Omental fat pad (tissue), 4 donors: ENCODE results near the gene ATP13A2. TPM values are rescaled to one million over a fixed set of nuclear protein-coding genes. Genes with fewer than 3 reads are reported as not detected.

Experiments used
- total RNA-seq, 4 donors: library from RNA; depleted of rRNA; stranded (reverse); fragments of >200 nt; gene quantifications; one replicate each; pipeline ENCODE4 v1.1.0, GENCODE V29; 2016

ATP13A2 gene
- total RNA-seq, 4 donors from 2014 or later = 18.7 to 38.9 (median 32.8) TPM

Other genes with a start within 250 kb of the ATP13A2 start
- under 1 TPM; under 0.01 TPM for gene RNU1-2, start 115.9 kb downstream of the ATP13A2 start, total RNA-seq
- gene CROCC, start 90.0 kb downstream of the ATP13A2 start, total RNA-seq = 10 to 100 TPM; 10.9 to 24.1 (median 14.0) TPM
- gene MFAP2, start 31.3 kb downstream of the ATP13A2 start, total RNA-seq = 10 to 100 TPM in 3 of 4 donors, 1 to 10 TPM in 1; 9.3 to 17.9 (median 10.6) TPM
- gene SDHB, start 42.1 kb upstream of the ATP13A2 start, total RNA-seq = 100 to 1,000 TPM in 3 of 4 donors, 10 to 100 TPM in 1; 84.2 to 128 (median 117) TPM
- gene PADI2, start 107.5 kb upstream of the ATP13A2 start, total RNA-seq = 10 to 100 TPM in 1 of 4 donors, 1 to 10 TPM in 2, under 1 TPM in 1; 0.37 to 19.9 (median 1.6) TPM
- not detected for gene PADI1, start 193.2 kb upstream of the ATP13A2 start, total RNA-seq
- not detected for gene PADI3, start 237.2 kb upstream of the ATP13A2 start, total RNA-seq